SK-N-SH treated with all-trans-retinoic acid at 6 μM for 48 hours (cell line): ENCODE results near the gene SSR4.

ENCODE experiments used
- BACH2 ChIP-seq: fragments of 250-450 bp; sonication (Bioruptor Pico); IDR thresholded peaks from 2 replicates; pipeline ENCODE4 v1.9.0; 2021; ENCODE audit warnings: mild to moderate bottlenecking, borderline replicate concordance
- CREB5 ChIP-seq: fragments of 250-450 bp; sonication (Bioruptor Pico); IDR thresholded peaks from 2 replicates; pipeline ENCODE4 v1.5.1; 2020; ENCODE audit warnings: low read depth, mild to moderate bottlenecking, moderate library complexity
- OSR1 ChIP-seq: fragments of 250-450 bp; sonication (Bioruptor Pico); IDR thresholded peaks from 2 replicates; pipeline ENCODE4 v1.8.0; 2022; ENCODE audit warnings: moderate library complexity, mild to moderate bottlenecking, inconsistent platforms
- TOX ChIP-seq: fragments of 250-450 bp; sonication (Bioruptor Pico); IDR thresholded peaks from 2 replicates; pipeline ENCODE4 v1.8.0; 2021; ENCODE audit warnings: mild to moderate bottlenecking, moderate library complexity, borderline replicate concordance
- ZFP3 ChIP-seq: fragments of 250-450 bp; sonication (Bioruptor Pico); IDR thresholded peaks from 2 replicates; pipeline ENCODE4 v1.5.0; 2020; ENCODE audit warnings: mild to moderate bottlenecking, moderate library complexity
- ZFP30 ChIP-seq: fragments of 450-650 bp; formaldehyde crosslinking; IDR thresholded peaks from 2 replicates; pipeline ENCODE4 v1.5.0; 2022; ENCODE audit warnings: mild to moderate bottlenecking, moderate library complexity
- ZNF565 ChIP-seq: fragments of 450-650 bp; formaldehyde crosslinking; conservative IDR thresholded peaks from 2 replicates; pipeline ENCODE4 v1.5.0; 2020; ENCODE audit warnings: low read depth, mild to moderate bottlenecking, moderate library complexity

GRCh38 chrX:153801669-153802068 is 7.2 kb downstream of the SSR4 start:
- TF ChIP-seq BACH2 (CRISPR knock-in tag) (no peak), ZNF565 (no peak), CREB5 (CRISPR knock-in tag) (no peak), TOX (CRISPR knock-in tag) (no peak), OSR1 (no peak), ZFP30 (no peak), ZFP3 (no peak)
